H9 (cell line): Measurements from ENCODE around the gene TCP10L. TPM values are rescaled to one million over a fixed set of nuclear protein-coding genes. Genes with fewer than 3 reads are reported as not detected.

ENCODE experiments used
- DNase-seq: peaks from one replicate; pipeline ENCODE4 v3.0.0-alpha.2; 2017
- H2AFZ ChIP-seq: one replicate; pipeline ENCODE4 v1.6.1; 2013; ENCODE audit warnings: mild to moderate bottlenecking, low read length, control low read depth, moderate library complexity
- H2AK5ac ChIP-seq: 2 replicates; pipeline ENCODE4 v1.6.1; 2013; ENCODE audit warnings: low read length, control low read depth, mixed read lengths; ENCODE audit not compliant: insufficient read length
- H2BK120ac ChIP-seq: one replicate; pipeline ENCODE4 v1.6.1; 2013; ENCODE audit warnings: low read depth, mild to moderate bottlenecking, low read length, control low read depth, inconsistent platforms; ENCODE audit not compliant: poor library complexity, severe bottlenecking
- H2BK12ac ChIP-seq: 2 replicates; pipeline ENCODE4 v1.6.1; 2013; ENCODE audit warnings: low read length, control low read depth, mixed read lengths, low read depth; ENCODE audit not compliant: insufficient read length
- H2BK15ac ChIP-seq: 2 replicates; pipeline ENCODE4 v1.6.1; 2013; ENCODE audit warnings: low read depth, low read length, control low read depth
- H2BK20ac ChIP-seq: one replicate; pipeline ENCODE4 v1.6.1; 2013; ENCODE audit warnings: low read depth, mild to moderate bottlenecking, low read length, control low read depth, inconsistent platforms; ENCODE audit not compliant: poor library complexity, severe bottlenecking
- H2BK5ac ChIP-seq: 2 replicates; pipeline ENCODE4 v1.6.1; 2013; ENCODE audit warnings: low read length, control low read depth, mixed read lengths; ENCODE audit not compliant: insufficient read length
- H3K14ac ChIP-seq: 2 replicates; pipeline ENCODE4 v1.6.1; 2013; ENCODE audit warnings: low read length, control low read depth; ENCODE audit not compliant: insufficient read depth
- H3K18ac ChIP-seq: 2 replicates; pipeline ENCODE4 v1.6.1; 2013; ENCODE audit warnings: low read depth, mild to moderate bottlenecking, mixed read lengths, low read length, control low read depth; ENCODE audit not compliant: insufficient read length
- H3K23ac ChIP-seq: 2 replicates; pipeline ENCODE4 v1.6.1; 2013; ENCODE audit warnings: low read length, control low read depth, mixed read lengths, low read depth; ENCODE audit not compliant: insufficient read length
- H3K23me2 ChIP-seq: 2 replicates; pipeline ENCODE4 v1.6.1; 2013; ENCODE audit warnings: low read depth, mild to moderate bottlenecking, mixed read lengths, low read length, control low read depth; ENCODE audit not compliant: insufficient read length, poor library complexity, severe bottlenecking
- H3K27ac ChIP-seq: 2 replicates; pipeline ENCODE4 v1.5.1; 2013; ENCODE audit warnings: low read length, control low read depth, mixed read lengths, low read depth; ENCODE audit not compliant: insufficient read length
- H3K27me3 ChIP-seq: 2 replicates; pipeline ENCODE4 v1.6.1; 2013; ENCODE audit warnings: low read length, control low read depth, inconsistent platforms; ENCODE audit not compliant: insufficient read depth
- H3K4ac ChIP-seq: 2 replicates; pipeline ENCODE4 v1.6.1; 2013; ENCODE audit warnings: low read depth, mild to moderate bottlenecking, control low read depth, inconsistent platforms, low read length, moderate library complexity
- H3K4me1 ChIP-seq: 2 replicates; pipeline ENCODE4 v1.6.1; 2013; ENCODE audit warnings: low read length, control low read depth, inconsistent platforms; ENCODE audit not compliant: insufficient read depth
- H3K4me2 ChIP-seq: 2 replicates; pipeline ENCODE4 v1.6.1; 2013; ENCODE audit warnings: low read length, control low read depth, mixed read lengths; ENCODE audit not compliant: insufficient read length, insufficient read depth
- H3K56ac ChIP-seq: 2 replicates; pipeline ENCODE4 v1.6.1; 2013; ENCODE audit warnings: low read depth, mild to moderate bottlenecking, mixed read lengths, low read length, control low read depth; ENCODE audit not compliant: insufficient read length
- H3K79me1 ChIP-seq: 2 replicates; pipeline ENCODE4 v1.6.1; 2013; ENCODE audit warnings: low read depth, mild to moderate bottlenecking, moderate library complexity, low read length, control low read depth, inconsistent platforms; ENCODE audit not compliant: insufficient read depth, poor library complexity, severe bottlenecking
- H3K79me2 ChIP-seq: 2 replicates; pipeline ENCODE4 v1.6.1; 2013; ENCODE audit warnings: low read length, control low read depth, inconsistent platforms; ENCODE audit not compliant: insufficient read depth
- H3K9ac ChIP-seq: 2 replicates; pipeline ENCODE4 v1.6.1; 2013; ENCODE audit warnings: low read length, control low read depth, mixed read lengths; ENCODE audit not compliant: insufficient read length; ENCODE audit errors: extremely low read depth
- H3K9me3 ChIP-seq: one replicate; pipeline ENCODE4 v1.6.1; 2013; ENCODE audit warnings: low read depth, low read length, inconsistent platforms; ENCODE audit not compliant: control insufficient read depth
- H3T11ph ChIP-seq: one replicate; pipeline ENCODE4 v1.6.1; 2013; ENCODE audit warnings: mild to moderate bottlenecking, low read length, control low read depth, inconsistent platforms
- H4K20me1 ChIP-seq: one replicate; pipeline ENCODE4 v1.6.1; 2013; ENCODE audit not compliant: control insufficient read depth, insufficient read length, insufficient read depth
- H4K5ac ChIP-seq: 2 replicates; pipeline ENCODE4 v1.6.1; 2013; ENCODE audit warnings: low read depth, mild to moderate bottlenecking, mixed read lengths, low read length, control low read depth; ENCODE audit not compliant: insufficient read length
- H4K8ac ChIP-seq: replicated peaks from 2 replicates; pipeline ENCODE4 v1.6.1; 2013; ENCODE audit warnings: low read length, control low read depth, mixed read lengths, low read depth; ENCODE audit not compliant: insufficient read length
- H4K91ac ChIP-seq: 2 replicates; pipeline ENCODE4 v1.6.1; 2013; ENCODE audit warnings: low read depth, mild to moderate bottlenecking, moderate library complexity, mixed read lengths, low read length, control low read depth; ENCODE audit not compliant: insufficient read length
- H3K27ac Mint-ChIP-seq, 3 experiments: 2 replicates in 2 of 3; 3 replicates in 1 of 3; pipeline ENCODE4 v1.8.0; 2020 to 2021; ENCODE audit warnings: mixed read lengths in 3 of 3, mild to moderate bottlenecking in 1 of 3, moderate library complexity in 1 of 3
- H3K27me3 Mint-ChIP-seq: 2 replicates; pipeline ENCODE4 v1.8.0; 2021; ENCODE audit warnings: low read depth, mild to moderate bottlenecking, moderate library complexity, mixed read lengths
- H3K36me3 Mint-ChIP-seq, 3 experiments: 2 replicates in 2 of 3; 3 replicates in 1 of 3; pipeline ENCODE4 v1.8.0; 2020 to 2021; ENCODE audit warnings: low read depth in 3 of 3, mixed read lengths in 3 of 3; ENCODE audit not compliant: insufficient read depth in 1 of 3
- H3K4me1 Mint-ChIP-seq, 2 experiments: 2 replicates each; pipeline ENCODE4 v1.8.0; 2020; ENCODE audit warnings: mixed read lengths in 2 of 2
- H3K4me3 Mint-ChIP-seq, 2 experiments: 2 replicates in 1 of 2; 3 replicates in 1 of 2; pipeline ENCODE4 v1.8.0; 2020 to 2021; ENCODE audit warnings: mild to moderate bottlenecking in 2 of 2, mixed read lengths in 2 of 2, moderate library complexity in 1 of 2
- H3K9me3 Mint-ChIP-seq, 2 experiments: 2 replicates in 1 of 2; 3 replicates in 1 of 2; pipeline ENCODE4 v1.8.0; 2020; ENCODE audit warnings: mild to moderate bottlenecking in 2 of 2, mixed read lengths in 2 of 2, moderate library complexity in 1 of 2
- WGBS: extraction: QIAGEN DNeasy Blood & Tissue Kit; methylation state at CpG from one replicate; pipeline ENCODE4 v1.1.7; 2013; ENCODE audit warnings: missing lambda C conversion rate, low lambda C conversion rate, mixed read lengths; ENCODE audit not compliant: insufficient read length; ENCODE audit errors: extremely low coverage; 5-methylcytosine and 5-hydroxymethylcytosine counted together
- total RNA-seq: library from RNA; stranded (reverse); gene quantifications from 2 replicates; pipeline ENCODE4 v1.2.1, GENCODE V29; 2021
- TF ChIP-seq, protein P1 (sequence below): fragments of 200-600 bp; sonication (generic); conservative IDR thresholded peaks from 3 replicates; pipeline ENCODE4 v1.8.0; 2021; ENCODE audit warnings: antibody characterized with exemption, mild to moderate bottlenecking

The TCP10L gene
- total RNA-seq, 1 experiment from 2014 or later = 5.1 TPM

DNA sequence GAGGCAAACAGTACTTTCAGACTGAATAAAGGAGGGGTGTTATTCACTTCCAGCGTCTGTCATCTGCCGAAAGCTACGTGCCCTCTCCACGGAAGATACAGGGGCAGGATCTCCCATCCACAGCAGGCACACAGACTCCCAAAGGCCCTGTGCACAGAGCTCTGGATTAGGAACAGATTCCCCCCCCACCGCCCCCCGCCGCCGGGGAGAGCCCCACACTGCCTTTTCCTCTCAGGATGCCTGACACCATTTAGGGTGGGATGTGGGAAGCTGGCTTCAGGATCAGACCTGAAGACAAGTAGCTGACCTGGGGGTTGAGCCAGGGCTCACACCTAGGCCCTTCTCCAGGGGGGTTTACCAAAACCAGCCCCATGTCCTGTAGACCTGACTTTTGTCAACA, 8.4 kb upstream of the TCP10L start:
- no peak overlapping the region for H4K5ac ChIP-seq

More for the DNA sequence above, 8.4 kb upstream of the TCP10L start:
- H3K23ac ChIP-seq = no peak overlapping the region
- no peaks in the 10 kb centered on the region for H4K20me1 ChIP-seq
- H3K14ac ChIP-seq = no peak overlapping the region
- H2BK15ac ChIP-seq = no peak overlapping the region
- Mint-ChIP-seq H3K9me3 (no peaks in the 10 kb centered on the region), H3K27ac (no peak overlapping the region), H3K4me1 (0 out of 4 replicates have a peak, but pooled peaks cover 0 to 3% of the 10 kb centered on the region in 2 experiments), H3K36me3 (peaks cover 5 to 20% (median 10%) of the 10 kb centered on the region in 3 experiments; a peak in 5 of 7 replicates), H3K4me3 (no peak overlapping the region), H3K27me3 (no peaks in the 10 kb centered on the region)
- no peaks in the 10 kb centered on the region for H3K27me3 ChIP-seq
- H2AK5ac ChIP-seq = no peak overlapping the region
- H3K27ac ChIP-seq = no peak overlapping the region
- no peaks in the 10 kb centered on the region for H3K9me3 ChIP-seq
- no peak for DNase-seq
- H3K4ac ChIP-seq = no peak overlapping the region
- H3K9ac ChIP-seq = no peak overlapping the region
- H4K91ac ChIP-seq = no peak overlapping the region
- TF ChIP-seq, protein P1, sequence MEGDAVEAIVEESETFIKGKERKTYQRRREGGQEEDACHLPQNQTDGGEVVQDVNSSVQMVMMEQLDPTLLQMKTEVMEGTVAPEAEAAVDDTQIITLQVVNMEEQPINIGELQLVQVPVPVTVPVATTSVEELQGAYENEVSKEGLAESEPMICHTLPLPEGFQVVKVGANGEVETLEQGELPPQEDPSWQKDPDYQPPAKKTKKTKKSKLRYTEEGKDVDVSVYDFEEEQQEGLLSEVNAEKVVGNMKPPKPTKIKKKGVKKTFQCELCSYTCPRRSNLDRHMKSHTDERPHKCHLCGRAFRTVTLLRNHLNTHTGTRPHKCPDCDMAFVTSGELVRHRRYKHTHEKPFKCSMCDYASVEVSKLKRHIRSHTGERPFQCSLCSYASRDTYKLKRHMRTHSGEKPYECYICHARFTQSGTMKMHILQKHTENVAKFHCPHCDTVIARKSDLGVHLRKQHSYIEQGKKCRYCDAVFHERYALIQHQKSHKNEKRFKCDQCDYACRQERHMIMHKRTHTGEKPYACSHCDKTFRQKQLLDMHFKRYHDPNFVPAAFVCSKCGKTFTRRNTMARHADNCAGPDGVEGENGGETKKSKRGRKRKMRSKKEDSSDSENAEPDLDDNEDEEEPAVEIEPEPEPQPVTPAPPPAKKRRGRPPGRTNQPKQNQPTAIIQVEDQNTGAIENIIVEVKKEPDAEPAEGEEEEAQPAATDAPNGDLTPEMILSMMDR = no peak
- no peak overlapping the region for H2AFZ ChIP-seq
- H2BK20ac ChIP-seq = no peak overlapping the region
- H3K56ac ChIP-seq = no peak overlapping the region
- H2BK12ac ChIP-seq = no peak overlapping the region
- no CpG with 5 or more reads among the region's 8 CpGs for WGBS
- no peak overlapping the region for H2BK120ac ChIP-seq
- no peaks in the 10 kb centered on the region for H3K79me2 ChIP-seq
- H3K79me1 ChIP-seq = no peaks in the 10 kb centered on the region
- no peaks in the 10 kb centered on the region for H3K4me1 ChIP-seq
- no peaks in the 10 kb centered on the region for H3K23me2 ChIP-seq
- no peak overlapping the region for H2BK5ac ChIP-seq
- H3K4me2 ChIP-seq = no peak overlapping the region
- H3K18ac ChIP-seq = no peak overlapping the region
- H4K8ac ChIP-seq = no peak overlapping the region
- H3T11ph ChIP-seq = no peak overlapping the region
